Fibroblast of mammary gland (primary cell): ENCODE results near the gene GAS2L1.

Source experiments
- DNase-seq: peaks from one replicate; pipeline ENCODE4 v3.0.0-alpha.2; 2010; ENCODE audit warnings: low read depth
- H3K4me3 ChIP-seq: 2 replicates; pipeline ENCODE4 v1.5.1; 2011; ENCODE audit warnings: low read depth, mild to moderate bottlenecking, low read length, moderate library complexity; ENCODE audit not compliant: control insufficient read depth
- TF ChIP-seq, protein P1 (sequence below): conservative IDR thresholded peaks from 2 replicates; pipeline ENCODE4 v1.5.1; 2011; ENCODE audit warnings: low read depth, low read length, inconsistent platforms; ENCODE audit not compliant: control insufficient read depth, insufficient read depth

GAS2L1 gene

DNA sequence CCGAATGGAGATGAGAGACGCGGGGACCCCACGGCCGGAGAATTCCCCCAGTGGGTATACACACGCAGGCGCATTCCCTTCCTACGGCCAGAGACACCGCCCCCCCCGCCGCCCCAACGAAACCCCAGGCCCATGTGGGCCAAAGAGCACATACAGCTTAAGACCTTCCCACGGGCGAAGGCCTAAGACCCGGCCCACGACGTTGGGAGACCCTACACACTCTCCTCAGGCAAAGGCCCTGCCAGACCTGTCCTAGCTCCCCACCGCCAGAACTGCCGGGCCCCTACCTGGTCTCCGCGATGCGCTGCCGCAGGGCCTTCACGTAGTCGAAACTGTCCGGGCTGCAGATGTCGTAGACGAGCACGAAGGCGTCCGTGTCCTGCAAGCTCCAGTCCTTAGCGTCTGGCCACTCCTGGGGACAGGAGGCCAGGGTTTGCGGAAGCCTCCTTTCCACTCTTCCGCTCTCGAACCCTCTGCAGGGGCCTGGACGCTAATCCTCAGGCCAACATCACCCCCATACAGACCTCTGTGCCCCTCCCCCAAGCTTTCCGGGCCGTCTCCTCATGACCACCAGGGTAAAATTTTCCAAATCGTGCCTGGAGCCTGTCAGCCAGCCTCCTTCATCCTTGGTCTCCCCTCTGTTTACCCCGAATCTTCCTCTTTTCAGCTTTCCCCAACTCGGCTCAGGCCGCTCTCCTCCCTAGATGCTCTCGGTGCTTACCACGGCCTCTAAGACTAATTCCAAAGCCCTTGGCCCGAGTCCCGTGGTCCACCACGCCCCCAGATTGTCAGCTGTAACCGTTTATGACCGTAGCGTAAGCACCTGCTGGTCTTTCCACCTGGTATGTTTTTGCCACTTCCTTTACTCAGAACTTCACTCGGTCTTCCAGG, 7.4 kb downstream of the GAS2L1 start:
- no peak for DNase-seq
- no peak overlapping the region for H3K4me3 ChIP-seq
- TF ChIP-seq, protein P1, sequence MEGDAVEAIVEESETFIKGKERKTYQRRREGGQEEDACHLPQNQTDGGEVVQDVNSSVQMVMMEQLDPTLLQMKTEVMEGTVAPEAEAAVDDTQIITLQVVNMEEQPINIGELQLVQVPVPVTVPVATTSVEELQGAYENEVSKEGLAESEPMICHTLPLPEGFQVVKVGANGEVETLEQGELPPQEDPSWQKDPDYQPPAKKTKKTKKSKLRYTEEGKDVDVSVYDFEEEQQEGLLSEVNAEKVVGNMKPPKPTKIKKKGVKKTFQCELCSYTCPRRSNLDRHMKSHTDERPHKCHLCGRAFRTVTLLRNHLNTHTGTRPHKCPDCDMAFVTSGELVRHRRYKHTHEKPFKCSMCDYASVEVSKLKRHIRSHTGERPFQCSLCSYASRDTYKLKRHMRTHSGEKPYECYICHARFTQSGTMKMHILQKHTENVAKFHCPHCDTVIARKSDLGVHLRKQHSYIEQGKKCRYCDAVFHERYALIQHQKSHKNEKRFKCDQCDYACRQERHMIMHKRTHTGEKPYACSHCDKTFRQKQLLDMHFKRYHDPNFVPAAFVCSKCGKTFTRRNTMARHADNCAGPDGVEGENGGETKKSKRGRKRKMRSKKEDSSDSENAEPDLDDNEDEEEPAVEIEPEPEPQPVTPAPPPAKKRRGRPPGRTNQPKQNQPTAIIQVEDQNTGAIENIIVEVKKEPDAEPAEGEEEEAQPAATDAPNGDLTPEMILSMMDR, result no peak

DNA sequence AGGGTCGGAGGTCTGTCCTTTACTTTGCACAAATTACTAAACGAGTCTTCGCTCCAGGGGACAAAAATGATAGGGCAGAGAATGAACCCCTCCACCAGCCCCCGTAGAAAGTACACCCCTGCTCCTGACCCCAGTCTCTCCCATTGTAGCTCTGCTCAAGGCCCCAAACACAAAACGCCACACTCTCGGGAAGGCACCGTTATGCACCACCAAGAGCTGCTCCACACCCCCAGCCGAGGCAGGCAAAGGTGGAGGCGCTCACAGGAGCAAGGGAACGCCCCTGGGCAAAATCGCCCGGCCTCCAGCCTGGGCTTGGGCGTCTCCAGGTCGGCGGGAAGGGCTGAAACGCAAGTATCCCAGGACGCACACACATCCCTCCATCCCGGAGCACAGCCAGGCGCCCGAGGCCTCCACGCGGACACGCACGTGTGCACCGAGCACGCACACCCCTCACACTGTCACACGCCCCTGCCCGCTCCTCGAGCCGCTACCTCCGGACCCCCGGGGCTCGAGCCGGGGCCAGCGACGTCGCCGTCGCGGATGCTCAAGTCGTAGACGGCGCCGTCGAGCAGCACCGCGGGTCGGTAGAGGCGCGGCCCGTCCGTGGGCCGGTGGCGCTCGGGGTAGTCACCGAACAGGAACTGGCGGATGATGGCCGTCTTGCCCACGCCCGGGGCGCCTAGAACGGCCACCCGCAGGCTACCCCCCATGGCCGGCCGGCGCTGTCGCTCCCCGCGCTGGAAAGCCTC, 8.3 kb downstream of the GAS2L1 start:
- H3K4me3 ChIP-seq, result no peak overlapping the region
- DNase-seq, result no peak

DNA sequence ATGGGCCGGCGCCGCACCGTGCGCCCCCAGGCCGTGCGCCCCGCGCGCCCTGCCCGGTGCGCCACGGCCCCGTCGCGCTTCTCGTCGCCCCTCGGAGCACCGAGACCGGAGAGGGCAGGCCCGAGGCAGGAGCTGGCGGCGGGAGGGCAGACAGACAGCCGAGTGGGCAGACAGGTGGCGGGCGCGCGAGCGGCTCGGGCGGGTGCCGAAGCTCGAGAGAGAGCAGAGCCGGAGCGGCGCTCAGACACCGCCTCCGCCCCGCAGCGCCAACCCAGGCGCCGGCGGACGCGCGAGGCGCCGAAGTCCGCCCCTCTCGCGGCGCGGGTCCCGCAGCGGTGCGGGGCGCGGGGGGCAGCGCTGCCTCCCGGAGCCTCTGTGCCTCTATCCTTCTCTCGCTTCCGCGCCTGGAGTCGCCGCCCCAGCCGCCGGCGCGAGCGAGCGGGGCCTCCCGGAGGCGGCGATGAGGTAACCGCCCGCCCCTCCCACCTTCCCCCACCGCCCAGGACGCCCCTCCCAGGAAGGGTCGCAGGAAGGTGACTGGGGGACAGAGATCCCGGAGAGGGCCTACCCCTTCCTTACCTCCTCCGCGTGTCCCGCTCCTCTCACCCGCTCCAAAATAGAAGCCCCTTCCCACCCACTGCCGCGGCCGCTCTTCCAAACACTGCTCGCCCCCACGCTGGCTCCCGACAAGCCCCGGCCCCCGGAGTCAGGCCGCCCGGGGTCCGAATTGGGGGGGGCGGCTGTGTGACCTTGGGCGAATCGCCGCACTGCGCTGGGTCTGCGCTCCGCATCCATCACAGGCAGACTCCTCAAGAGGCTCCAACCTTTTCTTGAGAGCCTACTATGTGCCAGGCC, 9.1 kb downstream of the GAS2L1 start, which contains the start of gene RASL10A:
RASL10A (minus strand) TSS at position 412 of the 855 bp plus-strand sequence. CDS start 451 bp downstream, outside the sequence.
- no peak within 1 kb of the TSS for H3K4me3 ChIP-seq
- TF ChIP-seq, protein P1, result no peak
- DNase-seq, result no peak

More for the DNA sequence above, 8.3 kb downstream of the GAS2L1 start:
- TF ChIP-seq, protein P1, result no peak

DNA sequence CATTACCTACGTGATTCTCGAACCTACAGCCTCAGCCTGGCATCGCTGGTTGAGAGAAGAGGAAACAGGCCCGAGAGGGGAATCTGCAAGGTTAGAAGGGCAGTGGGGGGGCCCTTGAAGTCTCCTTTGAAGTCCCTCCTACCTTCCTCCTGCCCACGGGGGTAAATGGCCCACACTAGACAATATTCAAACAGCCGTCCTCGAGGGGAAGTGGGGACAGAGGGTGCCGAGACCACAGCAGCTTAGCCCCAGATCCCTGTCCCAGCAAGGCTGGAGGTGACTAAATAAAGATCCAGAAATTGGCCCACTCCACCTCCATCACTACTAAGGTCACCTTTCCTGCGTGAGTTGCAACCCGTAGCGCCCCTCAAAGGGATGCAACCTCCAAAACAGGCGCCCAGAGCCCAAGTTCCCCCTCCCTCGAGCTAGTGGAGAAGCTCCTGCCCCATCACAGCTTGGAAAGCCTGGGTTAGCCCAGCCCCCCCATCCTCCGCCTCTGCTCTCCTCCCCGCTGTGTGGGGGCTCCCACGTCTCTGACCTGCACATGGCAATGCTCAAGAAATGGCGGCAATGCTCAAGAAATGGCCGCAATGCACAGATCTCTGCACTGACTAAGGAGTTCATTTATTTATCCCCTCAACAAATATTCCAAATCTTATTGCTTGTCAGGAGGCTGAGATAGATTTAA, 9.8 kb downstream of the GAS2L1 start:
- H3K4me3 ChIP-seq, result no peak overlapping the region
- no peak for DNase-seq
- TF ChIP-seq, protein P1, result no peak

DNA sequence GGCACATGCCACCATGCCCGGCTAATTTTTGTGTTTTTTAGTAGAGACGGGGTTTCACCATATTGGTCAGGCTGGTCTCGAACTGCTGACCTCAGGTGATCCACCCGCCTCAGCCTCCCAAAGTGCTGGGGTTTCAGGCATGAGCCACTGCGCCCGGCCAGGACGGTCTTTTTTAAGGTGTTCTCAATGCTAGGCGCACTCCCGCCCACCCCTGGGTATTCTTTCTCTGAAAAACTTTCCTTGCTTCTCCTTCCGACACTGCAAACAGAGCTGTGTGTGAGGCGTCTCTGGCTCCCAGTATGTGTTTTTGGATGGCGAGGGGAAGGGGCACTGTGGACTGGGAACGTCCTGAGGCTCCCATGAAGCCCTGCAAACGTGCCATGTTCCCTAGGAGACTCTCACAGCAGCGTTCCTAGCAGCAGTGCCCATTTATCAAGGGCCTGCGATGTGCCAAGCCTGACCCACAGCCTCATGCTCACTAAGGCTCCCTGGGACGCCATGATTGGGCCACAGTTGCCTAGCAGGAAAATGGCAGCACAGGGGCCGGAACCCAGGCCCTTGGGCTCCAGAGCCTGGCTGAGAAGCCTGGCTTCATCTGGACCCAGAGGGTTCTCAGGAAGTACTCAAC, 11.5 kb downstream of the GAS2L1 start:
- no peak overlapping the region for H3K4me3 ChIP-seq
- no peak for DNase-seq
- TF ChIP-seq, protein P1, result no peak
